NCI-H1417 (cell line): ENCODE data around the gene LRIT3.
A peak's percentile ranks its signal among the peaks of the same experiment; 100 is the strongest.

Experiments used
- DNase-seq, 3 experiments: peaks; one replicate each; lab custom pipeline; 2025; lab: John Stamatoyannopoulos, UW

The LRIT3 gene

GRCh38 chr4:109908731-109909130 lies 60.8 kb downstream of the LRIT3 start:
- no peak for DNase-seq

- DNase-seq: no peak
Observed at GRCh38 chr4:109910256-109910655, 62.3 kb downstream of the LRIT3 start.

GRCh38 chr4:109912706-109913595 lies 65.0 kb downstream of the LRIT3 start, which contains the start of gene EGF:
Gene EGF (plus strand): TSS chr4:109912883. CDS start chr4:109913336, 453 bp downstream.
- DNase-seq: no peak

GRCh38 chr4:109913596-109914241 lies 65.8 kb downstream of the LRIT3 start:
- DNase-seq: no peak

- no peak for DNase-seq
Observed at GRCh38 chr4:109914322-109914721, 66.4 kb downstream of the LRIT3 start.

- peak in 1 of 3 experiments; percentile 10 for DNase-seq
Observed at GRCh38 chr4:109915385-109916026, 67.6 kb downstream of the LRIT3 start.

GRCh38 chr4:109916027-109916409 lies 68.1 kb downstream of the LRIT3 start:
- DNase-seq: no peak

GRCh38 chr4:109921384-109921808 lies 73.5 kb downstream of the LRIT3 start:
- DNase-seq: peak in 2 of 3 experiments; percentile 25 to 65
